DMS79 treated with DMSO at 0.1 percent for 48 hours (cell line): ENCODE measurements around the gene RIMS1.
"Not testable (repeated sequence)": the region's sequence is repeated elsewhere in the genome, so short reads cannot be mapped to it uniquely, and the experiment has no call there.

Experiments used
- DNase-seq: peaks from one replicate; lab custom pipeline; 2025; lab: John Stamatoyannopoulos, UW

The RIMS1 gene

DNA sequence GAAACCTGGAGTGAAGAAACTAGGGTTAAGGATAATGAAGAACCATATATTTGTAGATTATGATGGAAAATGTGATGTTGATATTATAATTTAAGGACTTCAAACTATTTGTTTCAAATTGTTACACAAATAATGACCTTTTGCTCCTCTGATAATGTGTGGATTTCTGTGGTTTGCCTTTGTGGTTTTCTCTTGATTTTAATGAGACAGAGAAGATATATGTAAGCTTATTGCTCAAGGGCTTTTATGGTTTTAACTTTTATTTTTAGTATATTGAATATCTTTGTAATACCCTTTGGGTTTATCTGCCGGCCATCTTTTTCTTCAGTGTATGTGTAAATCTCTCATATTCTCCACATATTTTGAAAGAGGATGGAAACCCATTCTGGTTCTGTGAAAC lies 362.3 kb downstream of the RIMS1 start:
- DNase-seq, result no peak

- DNase-seq, result no peak
Observed at GRCh38 chr6:72250664-72251063, 364.3 kb downstream of the RIMS1 start.

DNA sequence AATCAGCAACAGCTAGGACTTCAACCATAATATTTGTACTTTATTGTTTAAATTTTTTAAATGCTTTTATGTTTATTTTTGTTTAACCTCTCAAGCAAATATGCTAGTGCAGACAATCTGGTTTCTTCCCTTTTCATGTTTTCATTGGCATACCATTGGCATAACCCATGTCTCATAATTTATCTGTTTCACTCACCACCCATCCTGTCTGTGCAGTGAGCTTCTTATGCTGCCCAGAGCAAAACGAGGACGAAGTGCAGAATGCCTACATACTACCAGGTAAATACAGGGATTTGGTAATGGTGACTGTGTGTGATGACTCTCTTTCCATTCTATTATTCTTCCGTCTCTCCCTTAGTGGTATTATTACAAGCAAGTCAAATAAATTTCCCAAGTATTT lies 374.1 kb downstream of the RIMS1 start:
- DNase-seq, result no peak

DNA sequence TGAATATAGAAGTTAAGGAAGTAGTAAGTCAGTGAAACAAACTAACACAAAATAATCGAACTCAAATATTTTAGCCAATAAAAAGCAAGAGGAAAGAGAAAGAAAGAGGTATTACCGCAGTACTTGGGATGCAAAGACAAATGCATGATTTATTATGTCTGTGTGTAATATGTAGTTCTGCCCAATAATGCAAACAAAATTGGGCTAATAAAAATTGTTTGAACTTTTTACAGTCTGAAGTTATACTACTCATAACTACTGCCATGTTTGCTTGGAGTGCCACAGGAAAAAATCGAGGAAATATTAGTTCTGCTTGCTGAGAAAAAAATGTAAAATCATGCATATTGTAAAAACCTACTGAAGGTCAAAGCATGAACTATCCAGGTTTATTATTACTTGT lies 375.2 kb downstream of the RIMS1 start:
- no peak for DNase-seq

GRCh38 chr6:72262254-72262653 lies 375.9 kb downstream of the RIMS1 start:
- no peak for DNase-seq

- DNase-seq, result no peak
Observed at GRCh38 chr6:72267470-72267869, 381.1 kb downstream of the RIMS1 start.

DNA sequence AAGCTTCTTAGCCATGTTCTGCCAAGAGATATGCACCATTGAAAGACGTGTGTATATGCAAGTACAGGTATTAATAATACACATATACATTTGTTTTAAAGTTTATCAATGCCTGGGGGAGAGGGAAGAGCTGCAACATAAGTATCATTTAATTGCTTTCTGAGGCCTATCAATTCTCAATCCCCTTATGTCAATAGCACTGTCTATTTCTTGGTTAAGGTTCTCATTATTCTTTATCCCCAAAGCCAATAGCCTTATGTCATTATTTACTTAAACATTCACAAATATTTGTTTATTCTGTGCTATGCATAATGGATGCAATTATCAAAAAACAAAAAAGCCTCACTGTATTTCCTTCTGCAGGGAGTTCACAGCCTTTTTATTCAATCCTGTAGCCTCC lies 385.2 kb downstream of the RIMS1 start:
- no peak for DNase-seq

GRCh38 chr6:72272958-72273357 lies 386.6 kb downstream of the RIMS1 start:
- DNase-seq, result no peak

DNA sequence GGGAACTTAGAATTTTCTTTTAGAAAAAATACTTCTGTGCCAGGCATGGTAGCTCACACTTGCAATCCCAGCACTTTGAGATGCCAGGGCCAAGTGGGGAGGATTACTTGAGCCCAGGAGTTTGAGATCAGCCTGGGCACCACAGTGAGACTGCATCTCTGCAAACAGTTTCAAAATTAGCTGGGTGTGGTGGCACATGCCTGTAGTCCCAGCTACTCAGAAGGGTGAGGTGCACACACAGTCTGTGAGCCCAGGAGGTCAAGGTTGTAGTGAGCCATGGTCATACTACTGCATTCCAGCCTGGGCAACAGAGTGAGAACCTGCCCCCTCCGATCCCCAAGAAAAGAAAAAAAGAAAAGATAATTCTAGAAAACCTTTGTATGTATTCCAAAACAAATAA lies 389.5 kb downstream of the RIMS1 start:
- DNase-seq, result no peak

DNA sequence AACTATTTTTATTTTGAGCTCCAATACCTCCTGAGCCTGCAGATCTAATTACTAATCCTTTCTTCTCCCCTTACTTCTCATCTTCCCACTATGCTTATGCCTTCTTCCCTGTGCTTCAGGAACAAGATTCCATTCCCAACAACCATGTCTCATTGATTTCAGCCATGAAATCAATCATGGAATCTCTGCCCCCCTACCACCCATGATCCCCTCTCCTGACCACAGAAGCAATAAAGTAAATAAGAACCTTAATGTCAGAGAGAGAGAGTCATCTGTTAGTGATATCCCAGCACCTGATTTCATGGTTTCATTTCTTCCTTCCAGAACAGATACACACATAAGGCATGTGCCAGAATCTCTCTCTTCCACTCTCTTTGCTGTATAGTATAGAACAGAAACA lies 395.9 kb downstream of the RIMS1 start:
- no peak for DNase-seq

GRCh38 chr6:72283571-72283970 lies 397.2 kb downstream of the RIMS1 start:
- no peak for DNase-seq

DNA sequence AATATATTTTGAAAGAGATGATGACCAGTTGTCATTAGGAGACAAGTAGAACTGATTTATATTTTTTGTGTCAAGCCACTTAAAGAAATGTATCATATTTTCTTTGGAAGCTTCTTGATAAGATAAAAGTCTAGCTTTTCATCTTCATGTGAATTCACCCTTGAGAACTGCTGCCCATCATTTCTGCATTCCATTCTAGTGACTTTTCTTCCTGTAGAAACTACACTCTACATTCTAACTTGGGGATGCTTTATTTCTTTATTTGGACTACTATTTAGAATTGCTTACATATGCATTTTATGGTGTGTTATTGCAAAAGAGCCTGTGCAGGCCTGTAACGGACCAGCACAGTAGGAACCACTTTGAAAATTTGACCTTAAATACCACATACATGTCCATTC lies 400.6 kb downstream of the RIMS1 start:
- no peak for DNase-seq

DNA sequence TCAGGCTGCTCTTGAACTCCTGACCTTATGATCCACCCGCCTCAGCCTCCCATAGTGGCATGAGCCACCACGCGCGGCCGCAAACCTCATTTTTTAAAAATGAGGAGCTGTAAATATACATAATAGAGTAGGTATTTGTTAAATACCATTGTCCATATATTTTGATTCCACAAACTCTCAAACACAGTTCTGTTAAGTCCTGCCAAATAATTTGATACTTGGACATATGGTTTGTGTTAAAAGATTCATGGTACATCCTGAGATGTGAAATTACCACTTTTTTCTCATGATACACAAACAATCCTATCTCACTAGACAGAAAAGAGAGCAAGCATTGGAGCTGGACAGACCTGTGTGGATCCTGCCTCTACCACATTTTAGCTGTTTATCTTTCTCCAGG lies 401.5 kb downstream of the RIMS1 start:
- DNase-seq, result no peak

GRCh38 chr6:72288592-72288991 lies 402.2 kb downstream of the RIMS1 start:
- no peak for DNase-seq

DNA sequence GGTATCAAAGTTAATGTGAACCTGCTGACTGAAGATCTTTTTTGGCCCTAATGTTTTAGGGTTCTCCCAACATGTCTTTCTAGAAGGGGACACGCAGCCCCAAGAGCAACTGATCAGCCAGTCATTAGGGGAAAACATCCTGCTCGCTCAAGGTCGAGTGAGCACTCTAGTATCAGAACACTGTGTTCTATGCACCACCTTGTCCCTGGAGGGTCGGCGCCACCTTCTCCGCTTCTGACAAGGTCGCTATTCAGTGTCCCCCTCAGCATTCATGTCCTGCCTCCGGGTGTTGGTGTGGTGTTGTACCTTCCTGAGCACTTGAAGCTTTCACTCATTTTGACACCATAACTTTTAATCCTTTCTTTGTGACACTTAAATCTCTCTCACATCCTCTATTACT lies 404.3 kb downstream of the RIMS1 start:
- no peak for DNase-seq

- no peak for DNase-seq
Observed at GRCh38 chr6:72296375-72296774, 410.0 kb downstream of the RIMS1 start.

- DNase-seq, result no peak
Observed at GRCh38 chr6:72305971-72306370, 419.6 kb downstream of the RIMS1 start.

DNA sequence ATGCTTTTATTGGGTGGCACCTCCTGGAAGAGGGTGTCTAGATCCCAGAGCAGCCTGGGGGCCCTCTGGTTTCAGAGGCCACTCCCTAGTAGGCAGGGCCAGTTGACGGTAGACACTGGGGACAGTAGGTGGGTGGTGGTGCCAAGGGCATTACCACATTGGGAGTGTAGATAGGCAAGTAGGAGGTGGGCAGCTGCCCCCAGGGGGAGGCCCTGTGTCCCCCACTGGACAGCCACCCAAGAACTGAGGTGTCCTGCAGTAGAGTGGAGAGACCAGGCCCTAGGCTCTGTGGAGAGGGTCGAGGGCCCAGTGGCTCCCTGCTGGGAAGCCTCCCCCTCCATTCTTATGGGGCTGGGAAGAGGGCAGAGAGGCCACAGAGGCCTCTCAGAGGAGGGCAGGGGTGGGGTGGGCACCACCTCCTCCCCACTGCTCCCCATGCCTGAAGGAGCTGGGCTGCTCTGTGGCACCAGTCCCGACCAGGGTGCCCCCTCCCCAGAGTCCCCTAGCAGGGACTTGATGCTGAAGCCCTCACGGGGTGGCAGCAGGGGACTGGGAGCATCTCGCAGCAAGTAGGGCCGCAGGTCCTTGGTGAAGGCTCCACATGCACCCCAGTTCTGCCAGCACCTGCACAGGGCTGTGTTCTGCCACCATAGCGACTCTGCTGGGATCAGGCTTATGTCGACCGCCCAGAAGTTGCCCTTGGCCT lies 430.5 kb downstream of the RIMS1 start:
- no peak for DNase-seq

- DNase-seq, result no peak
Observed at GRCh38 chr6:72321788-72322187, 435.4 kb downstream of the RIMS1 start.

- DNase-seq, result no peak
Observed at GRCh38 chr6:72322771-72323170, 436.4 kb downstream of the RIMS1 start.

GRCh38 chr6:72324591-72324990 lies 438.2 kb downstream of the RIMS1 start:
- DNase-seq, result no peak

- no peak for DNase-seq
Observed at GRCh38 chr6:72328775-72329174, 442.4 kb downstream of the RIMS1 start.

- not testable (repeated sequence) for DNase-seq
Observed at GRCh38 chr6:72335203-72335602, 448.9 kb downstream of the RIMS1 start.

DNA sequence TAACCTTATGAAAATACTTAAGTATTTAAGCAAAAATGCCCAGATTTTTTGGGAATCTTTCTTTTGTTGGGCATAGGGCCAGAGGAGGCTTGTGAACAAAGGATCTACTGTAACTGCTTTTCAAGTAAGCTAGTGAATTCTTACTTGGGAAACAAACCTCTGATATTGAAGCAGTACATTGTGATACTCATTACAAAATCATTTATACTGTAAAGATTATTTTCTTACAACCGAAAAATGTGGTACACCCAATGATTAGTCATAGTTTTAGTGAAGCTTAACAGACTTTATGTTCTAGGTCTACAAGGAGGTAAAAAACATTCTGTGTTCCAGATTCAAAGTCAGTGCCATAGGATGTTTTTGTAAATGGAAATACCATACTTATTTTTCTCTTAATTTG lies 462.6 kb downstream of the RIMS1 start:
- no peak for DNase-seq
